AG09309 (cell line): ENCODE data around the gene FRMD4A.

Experiments
- DNase-seq: peaks from one replicate; pipeline ENCODE4 v3.0.0-alpha.2; 2010; ENCODE audit warnings: low read depth
- H3K4me3 ChIP-seq: 2 replicates; pipeline ENCODE4 v1.5.1; 2011; ENCODE audit warnings: mild to moderate bottlenecking, low read depth, low read length, moderate library complexity; ENCODE audit not compliant: control insufficient read depth
- CTCF ChIP-seq: IDR thresholded peaks from 2 replicates; pipeline ENCODE4 v1.5.1; 2011; ENCODE audit warnings: mild to moderate bottlenecking, low read depth, low read length, inconsistent platforms; ENCODE audit not compliant: insufficient read depth, control insufficient read depth; ENCODE audit errors: missing control alignments

The FRMD4A gene

GRCh38 chr10:13973742-13974141 lies 357.0 kb downstream of the FRMD4A start:
- DNase-seq, result no peak
- no peak overlapping the region for H3K4me3 ChIP-seq
- TF ChIP-seq CTCF, result no peak

GRCh38 chr10:13972609-13973008 lies 358.1 kb downstream of the FRMD4A start:
- no peak for TF ChIP-seq CTCF
- no peak for DNase-seq
- H3K4me3 ChIP-seq, result no peak overlapping the region

- TF ChIP-seq CTCF, result no peak
Observed at GRCh38 chr10:13971601-13972475, 358.9 kb downstream of the FRMD4A start.

GRCh38 chr10:13970957-13971353 lies 359.8 kb downstream of the FRMD4A start:
- H3K4me3 ChIP-seq, result no peak overlapping the region
- TF ChIP-seq CTCF, result no peak
- no peak for DNase-seq

More at GRCh38 chr10:13971601-13972475, 358.9 kb downstream of the FRMD4A start:
- no peak for DNase-seq
- H3K4me3 ChIP-seq, result no peak overlapping the region

- no peak for TF ChIP-seq CTCF
- DNase-seq, result no peak
- no peak overlapping the region for H3K4me3 ChIP-seq
Observed at GRCh38 chr10:13970236-13970956, 360.3 kb downstream of the FRMD4A start.

- TF ChIP-seq CTCF, result no peak
- H3K4me3 ChIP-seq, result no peak overlapping the region
- DNase-seq, result no peak
Observed at GRCh38 chr10:13969792-13970140, 361.0 kb downstream of the FRMD4A start.
